ENCODE measurements around the gene P3H3.

The P3H3 gene

DNA sequence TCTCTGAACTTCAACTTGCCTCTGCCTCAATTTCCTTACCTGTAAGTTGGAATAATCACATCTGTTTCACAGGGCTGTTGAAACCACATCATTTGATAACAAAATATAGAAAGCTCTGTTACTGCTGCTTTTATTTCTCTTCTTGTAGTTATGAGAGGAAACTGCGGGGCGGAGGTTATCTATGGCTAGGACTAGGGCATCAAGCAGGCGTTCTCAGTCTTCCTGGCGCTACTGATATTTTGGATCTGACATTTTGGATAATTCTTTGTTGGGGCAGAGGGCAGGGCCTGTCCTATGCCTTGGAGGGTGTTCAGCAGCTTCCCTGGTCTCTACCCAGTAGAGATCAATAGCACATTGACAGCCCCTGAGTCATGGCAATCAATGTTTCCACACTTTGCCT lies 3.9 kb downstream of the P3H3 start:
- no peak overlapping the region for H3K27ac ChIP-seq (ENCODE audit: low read length)
- peaks cover 4% of the 10 kb centered on the region; the same call in 1 of the 2 replicates for H3K4me1 ChIP-seq (ENCODE audit: low read length)
- H3K9me3 ChIP-seq (replicated peaks; ENCODE audit: insufficient read depth, low read length), result no peaks in the 10 kb centered on the region
- H3K4me2 ChIP-seq (ENCODE audit: low read depth, low read length), result no peak overlapping the region
- H3K9me2 ChIP-seq (replicated peaks; ENCODE audit: insufficient read depth, low read length), result no peaks in the 10 kb centered on the region
- no peaks in the 10 kb centered on the region for H3K79me2 ChIP-seq (ENCODE audit: low read length)
- no peak overlapping the region for H3K4me3 ChIP-seq (ENCODE audit: low read length)
- no peak for DNase-seq
- H3K9ac ChIP-seq (ENCODE audit: low read length), result no peak overlapping the region
- no peaks in the 10 kb centered on the region for H4K20me1 ChIP-seq (ENCODE audit: insufficient read depth, low read length)
- TF ChIP-seq, protein P1, sequence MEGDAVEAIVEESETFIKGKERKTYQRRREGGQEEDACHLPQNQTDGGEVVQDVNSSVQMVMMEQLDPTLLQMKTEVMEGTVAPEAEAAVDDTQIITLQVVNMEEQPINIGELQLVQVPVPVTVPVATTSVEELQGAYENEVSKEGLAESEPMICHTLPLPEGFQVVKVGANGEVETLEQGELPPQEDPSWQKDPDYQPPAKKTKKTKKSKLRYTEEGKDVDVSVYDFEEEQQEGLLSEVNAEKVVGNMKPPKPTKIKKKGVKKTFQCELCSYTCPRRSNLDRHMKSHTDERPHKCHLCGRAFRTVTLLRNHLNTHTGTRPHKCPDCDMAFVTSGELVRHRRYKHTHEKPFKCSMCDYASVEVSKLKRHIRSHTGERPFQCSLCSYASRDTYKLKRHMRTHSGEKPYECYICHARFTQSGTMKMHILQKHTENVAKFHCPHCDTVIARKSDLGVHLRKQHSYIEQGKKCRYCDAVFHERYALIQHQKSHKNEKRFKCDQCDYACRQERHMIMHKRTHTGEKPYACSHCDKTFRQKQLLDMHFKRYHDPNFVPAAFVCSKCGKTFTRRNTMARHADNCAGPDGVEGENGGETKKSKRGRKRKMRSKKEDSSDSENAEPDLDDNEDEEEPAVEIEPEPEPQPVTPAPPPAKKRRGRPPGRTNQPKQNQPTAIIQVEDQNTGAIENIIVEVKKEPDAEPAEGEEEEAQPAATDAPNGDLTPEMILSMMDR (IDR thresholded peaks at IDR 0.05; ENCODE audit: low read length), result no peak
- H3F3A ChIP-seq (ENCODE audit: insufficient read depth, low read length), result no peaks in the 10 kb centered on the region
- peaks cover 62% of the 10 kb centered on the region for H3K27me3 ChIP-seq (replicated peaks; ENCODE audit: insufficient read depth, low read length)
- no peak overlapping the region for H2AFZ ChIP-seq (ENCODE audit: low read length)
- H3K36me3 ChIP-seq (replicated peaks; ENCODE audit: insufficient read depth, low read length), result no peaks in the 10 kb centered on the region

DNA sequence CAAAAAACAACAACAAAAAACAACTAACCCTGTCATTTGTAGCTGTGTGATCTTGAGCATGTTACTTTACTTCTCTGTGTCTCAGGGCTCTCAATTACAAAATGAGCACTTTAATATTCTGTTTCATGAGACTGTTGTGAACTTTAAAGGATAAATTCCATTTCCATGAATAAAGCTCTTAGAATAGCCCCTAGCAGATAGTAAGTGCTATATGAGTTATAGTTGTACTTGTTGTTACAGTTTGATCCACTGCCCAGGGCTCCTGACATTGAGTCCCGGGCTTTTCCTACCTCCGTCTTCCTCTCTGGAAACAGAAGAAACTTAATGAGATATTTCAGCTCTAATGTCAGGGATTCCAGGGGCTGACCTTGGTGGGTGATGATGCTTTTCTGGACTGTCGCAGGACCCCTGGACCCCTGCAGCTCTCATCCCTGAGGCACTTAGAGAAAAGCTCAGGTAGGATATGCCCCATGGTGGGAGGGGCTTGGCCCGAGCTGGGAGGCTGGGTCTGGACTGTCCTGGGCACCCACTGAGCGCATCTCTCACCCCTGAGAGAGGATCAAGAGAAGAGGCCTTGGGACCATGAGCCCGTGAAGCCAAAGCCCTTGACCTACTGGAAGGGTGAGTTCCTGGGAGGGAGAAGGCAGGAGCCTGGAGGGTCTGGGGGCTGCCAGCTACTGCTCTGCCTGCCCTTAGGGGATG lies 5.1 kb downstream of the P3H3 start:
- no peak for DNase-seq
- Histone ChIP-seq H3F3A (ENCODE audit: insufficient read depth, low read length) (no peaks in the 10 kb centered on the region), H3K36me3 (replicated peaks; ENCODE audit: insufficient read depth, low read length) (no peaks in the 10 kb centered on the region), H2AFZ (ENCODE audit: low read length) (no peak overlapping the region), H3K27ac (ENCODE audit: low read length) (no peak overlapping the region), H3K27me3 (replicated peaks; ENCODE audit: insufficient read depth, low read length) (peaks cover 51% of the 10 kb centered on the region), H3K4me1 (ENCODE audit: low read length) (no peaks in the 10 kb centered on the region), H4K20me1 (ENCODE audit: insufficient read depth, low read length) (no peaks in the 10 kb centered on the region), H3K9ac (ENCODE audit: low read length) (no peak overlapping the region), H3K9me2 (replicated peaks; ENCODE audit: insufficient read depth, low read length) (no peaks in the 10 kb centered on the region), H3K4me2 (ENCODE audit: low read depth, low read length) (no peak overlapping the region), H3K79me2 (ENCODE audit: low read length) (no peaks in the 10 kb centered on the region), H3K9me3 (replicated peaks; ENCODE audit: insufficient read depth, low read length) (no peaks in the 10 kb centered on the region), H3K4me3 (ENCODE audit: low read length) (no peak overlapping the region)
- TF ChIP-seq EZH2 (optimal IDR thresholded peaks at IDR 0.05; ENCODE audit: low read depth, low read length), result no peak
- TF ChIP-seq EZH2phosphoT487 (IDR thresholded peaks at IDR 0.05; ENCODE audit: low read length), result no peak
- TF ChIP-seq, protein P1 (IDR thresholded peaks at IDR 0.05; ENCODE audit: low read length), result no peak

DNA sequence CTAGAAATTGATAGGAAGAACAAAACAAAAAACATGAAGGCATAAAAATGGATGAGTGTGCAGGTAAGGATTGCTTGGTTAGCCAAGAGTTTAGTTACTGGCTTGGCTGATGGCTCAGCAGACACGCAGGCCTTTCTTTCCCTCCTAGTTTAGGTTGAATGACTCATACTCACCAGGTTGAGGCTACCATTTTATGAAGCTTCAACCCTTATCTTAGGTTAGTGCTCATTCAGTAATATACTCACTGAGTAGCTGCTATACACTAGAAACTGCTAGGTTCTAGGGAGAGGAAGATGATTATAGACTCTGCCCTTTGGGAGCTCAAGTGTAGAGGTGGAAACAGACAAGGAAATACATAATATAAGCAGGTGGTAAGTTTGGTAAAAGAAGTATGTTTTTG lies 6.0 kb downstream of the P3H3 start:
- Histone ChIP-seq H3K4me2 (ENCODE audit: low read depth, low read length) (no peak overlapping the region), H3K36me3 (replicated peaks; ENCODE audit: insufficient read depth, low read length) (no peaks in the 10 kb centered on the region), H3F3A (ENCODE audit: insufficient read depth, low read length) (no peaks in the 10 kb centered on the region), H3K4me3 (ENCODE audit: low read length) (no peak overlapping the region), H3K9me3 (replicated peaks; ENCODE audit: insufficient read depth, low read length) (no peaks in the 10 kb centered on the region), H3K4me1 (ENCODE audit: low read length) (peaks cover under 1% of the 10 kb centered on the region; the same call in 1 of the 2 replicates), H3K27me3 (replicated peaks; ENCODE audit: insufficient read depth, low read length) (peaks cover 44% of the 10 kb centered on the region), H3K27ac (ENCODE audit: low read length) (no peak overlapping the region), H4K20me1 (ENCODE audit: insufficient read depth, low read length) (no peaks in the 10 kb centered on the region), H3K79me2 (ENCODE audit: low read length) (no peaks in the 10 kb centered on the region), H3K9ac (ENCODE audit: low read length) (no peak overlapping the region), H3K9me2 (replicated peaks; ENCODE audit: insufficient read depth, low read length) (no peaks in the 10 kb centered on the region), H2AFZ (ENCODE audit: low read length) (no peak overlapping the region)
- TF ChIP-seq, protein P1 (IDR thresholded peaks at IDR 0.05; ENCODE audit: low read length), result no peak
- TF ChIP-seq EZH2 (optimal IDR thresholded peaks at IDR 0.05; ENCODE audit: low read depth, low read length), result no peak
- TF ChIP-seq EZH2phosphoT487 (IDR thresholded peaks at IDR 0.05; ENCODE audit: low read length), result no peak
- no peak for DNase-seq
